Measurements from ENCODE around the gene OR10AG1. TPM values are rescaled to one million over a fixed set of nuclear protein-coding genes. Genes with fewer than 3 reads are reported as not detected.

Gene OR10AG1
- total RNA-seq, 1 donor from 2014 or later, result not detected

Other genes with a start within 250 kb of the OR10AG1 start
- not detected in 2 replicates for gene OR5D13, start 196.5 kb downstream of the OR10AG1 start, total RNA-seq
- not detected in 2 replicates for gene OR5D14, start 174.4 kb downstream of the OR10AG1 start, total RNA-seq
- not detected in 2 replicates for gene OR5L1, start 158.6 kb downstream of the OR10AG1 start, total RNA-seq
- gene OR5D18, start 150.3 kb downstream of the OR10AG1 start, total RNA-seq, result not detected in 2 replicates
- not detected in 2 replicates for gene OR5L2, start 142.7 kb downstream of the OR10AG1 start, total RNA-seq
- gene OR5D16, start 131.2 kb downstream of the OR10AG1 start, total RNA-seq, result not detected in 2 replicates
- not detected in 2 replicates for gene TRIM51, start 86.6 kb downstream of the OR10AG1 start, total RNA-seq
- not detected in 2 replicates for gene OR5W2, start 55.4 kb downstream of the OR10AG1 start, total RNA-seq
- gene OR5I1, start 33.5 kb downstream of the OR10AG1 start, total RNA-seq, result not detected in 2 replicates
- gene OR5F1, start 24.7 kb upstream of the OR10AG1 start, total RNA-seq, result not detected in 2 replicates
- not detected in 2 replicates for gene OR5AS1, start 57.7 kb upstream of the OR10AG1 start, total RNA-seq
- gene OR8I2, start 123.4 kb upstream of the OR10AG1 start, total RNA-seq, result not detected in 2 replicates
- gene OR8H2, start 133.7 kb upstream of the OR10AG1 start, total RNA-seq, result not detected in 2 replicates
- not detected in 2 replicates for gene OR8H3, start 152.4 kb upstream of the OR10AG1 start, total RNA-seq
- not detected in 2 replicates for gene OR8J3, start 170.3 kb upstream of the OR10AG1 start, total RNA-seq
- not detected in 2 replicates for gene OR8K5, start 190.4 kb upstream of the OR10AG1 start, total RNA-seq
- gene OR5J2, start 206.7 kb upstream of the OR10AG1 start, total RNA-seq, result not detected in 2 replicates

Measured in astrocyte (in vitro differentiated cells and primary cell).